Lower lobe of right lung (tissue), 1 donor: ENCODE data around the gene FNIP1. TPM values are rescaled to one million over a fixed set of nuclear protein-coding genes. Genes with fewer than 3 reads are reported as not detected.

Experiments
- total RNA-seq: library from RNA; stranded (reverse); fragmentation: NEBNext Ultra II Directional; extraction: Animal tissue kit (Norgen Biotek cat#: 25700); gene quantifications from one replicate; pipeline ENCODE4 v1.2.1, GENCODE V29; 2021
- donor health status: DM: no; HTN: yes; CAD: no; lungs with severe emphysema.

FNIP1 gene
- total RNA-seq, 1 donor from 2014 or later: 40.3 TPM

Other genes with a start within 250 kb of the FNIP1 start
- 21.7 TPM for gene RAPGEF6, start 161.8 kb downstream of the FNIP1 start, total RNA-seq
- gene MEIKIN, start 148.6 kb upstream of the FNIP1 start, total RNA-seq: not detected
- gene ACSL6, start 214.6 kb upstream of the FNIP1 start, total RNA-seq: 0.59 TPM